Measurements from ENCODE around the gene PLPP4. TPM values are rescaled to one million over a fixed set of nuclear protein-coding genes. Genes with fewer than 3 reads are reported as not detected.

Gene PLPP4
- total and polyA plus RNA-seq, 10 of the 15 experiments (the other 5 are each of a cell fraction or from before 2014, with no cell fraction given) = 0.08 to 3.1 (median 0.26) TPM; not detected in 3

GRCh38 chr10:120607710-120608703, 151.0 kb downstream of the PLPP4 start (continued):
- TF ChIP-seq USF2 (IDR thresholded peaks at IDR 0.05; ENCODE audit: borderline replicate concordance, low read depth, low read length) (no peak; the same call in 1 of the 2 replicates), SPI1 (IDR thresholded peaks at IDR 0.05; ENCODE audit: borderline replicate concordance, insufficient read depth, low read depth, low read length) (no peak), BHLHE40 (IDR thresholded peaks at IDR 0.05; ENCODE audit: borderline replicate concordance in 1 of 2, low read depth in 2 of 2, low read length in 1 of 2) (peak; percentile 67 to 85), USF1 (IDR thresholded peaks at IDR 0.05; ENCODE audit: borderline replicate concordance, extremely low read length, insufficient read depth, low read depth, low read length) (peak; percentile 32), BMI1 (IDR thresholded peaks at IDR 0.05; ENCODE audit: borderline replicate concordance) (no peak), BCL11A (IDR thresholded peaks at IDR 0.05; ENCODE audit: low read depth, low read length) (no peak), TCF3 (IDR thresholded peaks at IDR 0.05; ENCODE audit: borderline replicate concordance, insufficient read depth, low read depth, low read length) (no peak), JUNB (IDR thresholded peaks at IDR 0.05) (peak; percentile 97), NRF1 (conservative IDR thresholded peaks at IDR 0.05; ENCODE audit: low read depth, low read length) (no peak), POU2F2 (IDR thresholded peaks at IDR 0.05; ENCODE audit: borderline replicate concordance, low read depth, low read length) (no peak), ZBED1 (IDR thresholded peaks at IDR 0.05; ENCODE audit: borderline replicate concordance) (no peak), PKNOX1 (IDR thresholded peaks at IDR 0.05) (0 out of 2 replicates have a peak, but pooled peaks have one; percentile 6), RAD51 (IDR thresholded peaks at IDR 0.05) (peak; percentile 32; the same call in 1 of the 2 replicates), DPF2 (IDR thresholded peaks at IDR 0.05) (peak; percentile 50; the same call in 1 of the 2 replicates), ZNF274 (IDR thresholded peaks at IDR 0.05; ENCODE audit: insufficient read depth, insufficient read length) (no peak), RELA (IDR thresholded peaks at IDR 0.05; ENCODE audit: borderline replicate concordance, partially characterized antibody) (no peak), PRDM15 (CRISPR knock-in tag; IDR thresholded peaks at IDR 0.05) (no peak), SKIL (IDR thresholded peaks at IDR 0.05; ENCODE audit: low read depth, poor library complexity, severe bottlenecking) (peak; percentile 67), SIN3A (IDR thresholded peaks at IDR 0.05; ENCODE audit: low read depth, low read length) (no peak), STAT3 (IDR thresholded peaks at IDR 0.05; ENCODE audit: low read depth, low read length) (no peak)

All from GM12878 (cell line).